ENCODE data around the gene SHC2.

The SHC2 gene

DNA sequence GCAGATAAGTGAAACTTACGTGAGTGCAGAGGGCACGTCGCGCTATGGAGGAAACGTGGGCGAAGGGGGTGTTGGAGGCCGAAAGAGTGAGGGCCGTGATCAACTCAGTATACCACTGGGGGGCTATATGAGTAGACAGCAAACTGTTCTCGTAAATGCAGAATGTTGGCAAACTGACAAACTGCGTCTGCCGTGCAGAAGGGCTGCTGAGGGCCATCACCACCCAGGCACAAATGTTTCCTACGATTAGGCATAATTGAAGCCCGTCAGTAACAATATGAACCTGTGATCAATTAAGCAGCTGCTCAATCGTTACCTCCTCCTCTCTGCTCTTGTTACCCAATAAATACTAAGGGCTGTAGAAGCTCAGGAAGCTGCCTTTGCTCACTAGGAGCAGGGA lies 18.1 kb upstream of the SHC2 start:
- TF ChIP-seq SCRT1 (tag by site-specific recombination; IDR thresholded peaks at IDR 0.05; ENCODE audit: borderline replicate concordance) = no peak
- no peak for TF ChIP-seq ZNF791 (tag by site-specific recombination; IDR thresholded peaks at IDR 0.05)
- TF ChIP-seq, protein P1, sequence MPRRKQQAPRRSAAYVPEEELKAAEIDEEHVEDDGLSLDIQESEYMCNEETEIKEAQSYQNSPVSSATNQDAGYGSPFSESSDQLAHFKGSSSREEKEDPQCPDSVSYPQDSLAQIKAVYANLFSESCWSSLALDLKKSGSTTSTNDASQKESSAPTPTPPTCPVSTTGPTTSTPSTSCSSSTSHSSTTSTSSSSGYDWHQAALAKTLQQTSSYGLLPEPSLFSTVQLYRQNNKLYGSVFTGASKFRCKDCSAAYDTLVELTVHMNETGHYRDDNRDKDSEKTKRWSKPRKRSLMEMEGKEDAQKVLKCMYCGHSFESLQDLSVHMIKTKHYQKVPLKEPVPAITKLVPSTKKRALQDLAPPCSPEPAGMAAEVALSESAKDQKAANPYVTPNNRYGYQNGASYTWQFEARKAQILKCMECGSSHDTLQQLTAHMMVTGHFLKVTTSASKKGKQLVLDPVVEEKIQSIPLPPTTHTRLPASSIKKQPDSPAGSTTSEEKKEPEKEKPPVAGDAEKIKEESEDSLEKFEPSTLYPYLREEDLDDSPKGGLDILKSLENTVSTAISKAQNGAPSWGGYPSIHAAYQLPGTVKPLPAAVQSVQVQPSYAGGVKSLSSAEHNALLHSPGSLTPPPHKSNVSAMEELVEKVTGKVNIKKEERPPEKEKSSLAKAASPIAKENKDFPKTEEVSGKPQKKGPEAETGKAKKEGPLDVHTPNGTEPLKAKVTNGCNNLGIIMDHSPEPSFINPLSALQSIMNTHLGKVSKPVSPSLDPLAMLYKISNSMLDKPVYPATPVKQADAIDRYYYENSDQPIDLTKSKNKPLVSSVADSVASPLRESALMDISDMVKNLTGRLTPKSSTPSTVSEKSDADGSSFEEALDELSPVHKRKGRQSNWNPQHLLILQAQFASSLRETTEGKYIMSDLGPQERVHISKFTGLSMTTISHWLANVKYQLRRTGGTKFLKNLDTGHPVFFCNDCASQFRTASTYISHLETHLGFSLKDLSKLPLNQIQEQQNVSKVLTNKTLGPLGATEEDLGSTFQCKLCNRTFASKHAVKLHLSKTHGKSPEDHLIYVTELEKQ (tag by site-specific recombination; IDR thresholded peaks at IDR 0.05; ENCODE audit: borderline replicate concordance) = no peak
- TF ChIP-seq ZBTB17 (tag by site-specific recombination; IDR thresholded peaks at IDR 0.05) = no peak
- no peak for TF ChIP-seq ZNF626 (tag by site-specific recombination; IDR thresholded peaks at IDR 0.05)
- TF ChIP-seq ZNF664 (tag by site-specific recombination; IDR thresholded peaks at IDR 0.05) = no peak
- no peak for TF ChIP-seq ZNF121 (tag by site-specific recombination; IDR thresholded peaks at IDR 0.05)
- TF ChIP-seq, protein P2, sequence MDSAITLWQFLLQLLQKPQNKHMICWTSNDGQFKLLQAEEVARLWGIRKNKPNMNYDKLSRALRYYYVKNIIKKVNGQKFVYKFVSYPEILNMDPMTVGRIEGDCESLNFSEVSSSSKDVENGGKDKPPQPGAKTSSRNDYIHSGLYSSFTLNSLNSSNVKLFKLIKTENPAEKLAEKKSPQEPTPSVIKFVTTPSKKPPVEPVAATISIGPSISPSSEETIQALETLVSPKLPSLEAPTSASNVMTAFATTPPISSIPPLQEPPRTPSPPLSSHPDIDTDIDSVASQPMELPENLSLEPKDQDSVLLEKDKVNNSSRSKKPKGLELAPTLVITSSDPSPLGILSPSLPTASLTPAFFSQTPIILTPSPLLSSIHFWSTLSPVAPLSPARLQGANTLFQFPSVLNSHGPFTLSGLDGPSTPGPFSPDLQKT (IDR thresholded peaks at IDR 0.05; ENCODE audit: borderline replicate concordance, low read depth, low read length) = no peak
- no peak for TF ChIP-seq YY2 (tag by site-specific recombination; IDR thresholded peaks at IDR 0.05)
- TF ChIP-seq ZNF155 (tag by site-specific recombination; IDR thresholded peaks at IDR 0.05) = no peak
- no peak for TF ChIP-seq ZNF341 (tag by site-specific recombination; IDR thresholded peaks at IDR 0.05; ENCODE audit: low read depth)
- no peak for TF ChIP-seq ZNF660 (tag by site-specific recombination; IDR thresholded peaks at IDR 0.05)
- no peak for TF ChIP-seq ZNF549 (tag by site-specific recombination; IDR thresholded peaks at IDR 0.05)
- no peak for TF ChIP-seq ZNF114 (tag by site-specific recombination; IDR thresholded peaks at IDR 0.05)
- TF ChIP-seq ZNF514 (tag by site-specific recombination; IDR thresholded peaks at IDR 0.05) = no peak
- ChIA-PET POLR2A (no interaction called here), CTCF (interaction anchor here (1.4 kb wide), 1 partner anchor 9 kb away, joined by 5 read pairs; no protein-coding TSS in a partner anchor)
- no peak overlapping the region for H3K27ac ChIP-seq (ENCODE audit: extremely low read depth, low read depth, low read length)
- no peaks in the 10 kb centered on the region for H3K36me3 ChIP-seq (ENCODE audit: control insufficient read depth in 2 of 2, insufficient read depth in 1 of 2, low read length in 2 of 2)
- H3K4me1 ChIP-seq (ENCODE audit: control insufficient read depth, insufficient read depth, low read length) = no peaks in the 10 kb centered on the region
- H3K9me3 ChIP-seq (ENCODE audit: control insufficient read depth, insufficient read depth, low read depth, low read length) = no peaks in the 10 kb centered on the region
- H3K4me3 ChIP-seq (ENCODE audit: low read depth, low read length) = no peak overlapping the region

DNA sequence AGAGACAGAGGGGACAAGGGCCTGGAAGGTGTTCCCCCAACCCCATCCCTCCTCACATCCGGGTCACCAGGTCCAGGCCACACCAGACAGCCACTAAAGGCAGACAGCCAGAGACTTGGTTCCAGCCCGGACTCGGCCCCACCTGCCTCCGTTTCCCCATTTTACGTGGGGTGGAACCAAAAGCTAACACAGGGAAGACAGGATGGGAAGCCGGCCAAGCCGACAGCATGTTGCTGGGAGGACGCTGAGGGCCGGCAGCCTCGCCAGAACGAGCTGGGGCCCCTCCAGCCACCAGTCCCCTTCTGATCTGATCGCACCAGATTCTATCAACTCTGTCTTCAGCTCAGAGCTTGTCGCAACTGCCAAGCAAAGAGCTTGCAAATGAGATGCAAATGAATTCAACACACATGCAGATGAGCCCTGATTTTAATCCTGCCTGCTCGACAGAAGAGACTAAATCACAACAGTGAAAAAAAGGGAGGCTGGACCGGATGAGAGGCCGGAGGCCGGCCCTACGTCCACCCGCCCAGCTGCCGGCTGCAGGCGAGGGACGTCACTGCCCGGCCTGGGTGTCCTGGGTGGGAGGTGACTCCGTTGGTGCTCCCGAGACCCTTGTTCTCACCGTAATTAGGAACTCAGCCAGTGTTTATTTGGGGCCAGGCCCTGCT lies 17.5 kb upstream of the SHC2 start:
- H3K36me3 ChIP-seq (ENCODE audit: control insufficient read depth in 2 of 2, insufficient read depth in 1 of 2, low read length in 2 of 2) = no peaks in the 10 kb centered on the region
- H3K4me3 ChIP-seq (ENCODE audit: low read depth, low read length) = no peak overlapping the region
- H3K9me3 ChIP-seq (ENCODE audit: control insufficient read depth, insufficient read depth, low read depth, low read length) = no peaks in the 10 kb centered on the region
- TF ChIP-seq ZNF274 (IDR thresholded peaks at IDR 0.05; ENCODE audit: low read length) (no peak), ZNF274 (tag by site-specific recombination; IDR thresholded peaks at IDR 0.05; ENCODE audit: borderline replicate concordance) (no peak), ZNF324 (tag by site-specific recombination; IDR thresholded peaks at IDR 0.05) (no peak), SP7 (tag by site-specific recombination; IDR thresholded peaks at IDR 0.05) (no peak), ZNF658 (tag by site-specific recombination; IDR thresholded peaks at IDR 0.05) (no peak), GLIS1 (tag by site-specific recombination; IDR thresholded peaks at IDR 0.05) (no peak), SCRT1 (tag by site-specific recombination; IDR thresholded peaks at IDR 0.05; ENCODE audit: borderline replicate concordance) (no peak), ZNF48 (tag by site-specific recombination; IDR thresholded peaks at IDR 0.05) (no peak), ZNF416 (tag by site-specific recombination; IDR thresholded peaks at IDR 0.05) (no peak), ZNF548 (tag by site-specific recombination; IDR thresholded peaks at IDR 0.05) (no peak), ZFP41 (tag by site-specific recombination; IDR thresholded peaks at IDR 0.05; ENCODE audit: borderline replicate concordance) (no peak)
- TF ChIP-seq, protein P3, sequence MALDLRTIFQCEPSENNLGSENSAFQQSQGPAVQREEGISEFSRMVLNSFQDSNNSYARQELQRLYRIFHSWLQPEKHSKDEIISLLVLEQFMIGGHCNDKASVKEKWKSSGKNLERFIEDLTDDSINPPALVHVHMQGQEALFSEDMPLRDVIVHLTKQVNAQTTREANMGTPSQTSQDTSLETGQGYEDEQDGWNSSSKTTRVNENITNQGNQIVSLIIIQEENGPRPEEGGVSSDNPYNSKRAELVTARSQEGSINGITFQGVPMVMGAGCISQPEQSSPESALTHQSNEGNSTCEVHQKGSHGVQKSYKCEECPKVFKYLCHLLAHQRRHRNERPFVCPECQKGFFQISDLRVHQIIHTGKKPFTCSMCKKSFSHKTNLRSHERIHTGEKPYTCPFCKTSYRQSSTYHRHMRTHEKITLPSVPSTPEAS (tag by site-specific recombination; IDR thresholded peaks at IDR 0.05) = no peak
- TF ChIP-seq, protein P4, sequence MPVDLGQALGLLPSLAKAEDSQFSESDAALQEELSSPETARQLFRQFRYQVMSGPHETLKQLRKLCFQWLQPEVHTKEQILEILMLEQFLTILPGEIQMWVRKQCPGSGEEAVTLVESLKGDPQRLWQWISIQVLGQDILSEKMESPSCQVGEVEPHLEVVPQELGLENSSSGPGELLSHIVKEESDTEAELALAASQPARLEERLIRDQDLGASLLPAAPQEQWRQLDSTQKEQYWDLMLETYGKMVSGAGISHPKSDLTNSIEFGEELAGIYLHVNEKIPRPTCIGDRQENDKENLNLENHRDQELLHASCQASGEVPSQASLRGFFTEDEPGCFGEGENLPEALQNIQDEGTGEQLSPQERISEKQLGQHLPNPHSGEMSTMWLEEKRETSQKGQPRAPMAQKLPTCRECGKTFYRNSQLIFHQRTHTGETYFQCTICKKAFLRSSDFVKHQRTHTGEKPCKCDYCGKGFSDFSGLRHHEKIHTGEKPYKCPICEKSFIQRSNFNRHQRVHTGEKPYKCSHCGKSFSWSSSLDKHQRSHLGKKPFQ (tag by site-specific recombination; IDR thresholded peaks at IDR 0.05) = no peak
- no peaks in the 10 kb centered on the region for H3K4me1 ChIP-seq (ENCODE audit: control insufficient read depth, insufficient read depth, low read length)
- ChIA-PET POLR2A (interaction anchor here (0.6 kb wide), 1 partner anchor 17 kb away, joined by 3 read pairs; no protein-coding TSS in a partner anchor), CTCF (interaction anchor here (0.7 to 1.6 kb wide), 3 partner anchors 29 to 1366 kb away, joined by 3 to 9 read pairs (median 3); partner anchors contain the start of gene TPGS1)
- H3K27ac ChIP-seq (ENCODE audit: extremely low read depth, low read depth, low read length) = no peak overlapping the region

Measured in HEK293 (cell line).